ENCODE data around the gene ANXA11.
"Not testable (repeated sequence)": the region's sequence is repeated elsewhere in the genome, so short reads cannot be mapped to it uniquely, and the experiment has no call there.

Gene ANXA11

DNA sequence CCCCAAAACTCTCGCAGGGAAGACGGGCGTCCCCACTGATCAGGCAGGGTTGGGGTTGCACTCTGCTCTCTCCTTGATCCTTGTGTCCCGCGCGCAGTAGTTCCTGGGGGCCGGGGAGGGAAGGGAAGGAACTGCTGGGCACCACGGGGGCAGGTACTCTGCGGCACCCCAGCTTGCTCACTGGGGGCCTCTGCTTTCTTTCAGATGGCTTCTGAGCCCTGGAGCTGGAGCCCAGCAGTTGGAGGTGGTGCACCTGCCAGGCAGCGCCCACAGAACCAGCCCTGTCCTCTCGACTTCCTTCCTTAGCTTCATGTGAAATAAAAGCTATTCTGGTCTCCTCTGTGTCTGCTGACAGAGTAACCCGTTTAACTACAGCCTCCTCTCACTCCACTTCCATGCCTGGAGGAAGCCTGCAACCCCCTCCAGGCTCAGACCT is 60.6 kb downstream of the ANXA11 start:
- no peak for DNase-seq

- no peak for DNase-seq
Observed at GRCh38 chr10:80144067-80144695, 61.2 kb downstream of the ANXA11 start.

DNA sequence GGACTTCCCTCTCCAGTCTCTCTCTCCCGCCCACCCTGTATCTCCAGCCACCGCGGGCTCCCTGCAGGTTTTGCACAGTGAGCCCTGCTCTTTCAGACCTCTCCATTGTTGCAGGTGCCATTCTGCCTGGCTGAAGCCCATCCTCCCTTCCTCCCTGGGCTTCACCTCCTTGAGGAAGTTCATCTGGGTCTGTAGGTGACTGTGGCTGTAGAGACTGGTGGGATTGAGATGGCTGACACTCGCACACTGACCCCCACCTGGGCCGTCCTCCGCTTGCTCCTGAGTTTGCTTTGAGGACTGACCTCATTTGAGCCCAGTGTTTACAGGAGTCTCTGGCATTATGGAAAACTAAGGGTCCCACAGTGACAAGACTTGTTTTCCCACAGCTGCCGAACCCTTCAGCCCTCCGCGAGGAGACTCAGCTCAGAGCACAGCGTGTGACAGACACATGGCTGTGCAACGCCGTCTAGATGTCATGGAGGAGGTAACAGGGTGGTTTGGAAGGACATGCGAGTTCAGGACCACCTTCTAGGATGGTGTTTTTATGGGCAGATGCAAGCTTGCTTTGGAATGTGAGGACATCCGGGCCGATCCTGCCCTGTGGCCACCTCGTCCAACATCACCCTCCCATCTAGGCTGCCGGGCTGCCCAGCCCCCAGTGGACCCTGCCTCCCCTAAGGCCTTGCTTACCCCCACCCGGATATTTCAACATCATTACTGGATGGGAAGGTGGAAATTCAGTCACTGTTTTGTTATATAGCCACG is 63.5 kb downstream of the ANXA11 start:
- no peak for DNase-seq

DNA sequence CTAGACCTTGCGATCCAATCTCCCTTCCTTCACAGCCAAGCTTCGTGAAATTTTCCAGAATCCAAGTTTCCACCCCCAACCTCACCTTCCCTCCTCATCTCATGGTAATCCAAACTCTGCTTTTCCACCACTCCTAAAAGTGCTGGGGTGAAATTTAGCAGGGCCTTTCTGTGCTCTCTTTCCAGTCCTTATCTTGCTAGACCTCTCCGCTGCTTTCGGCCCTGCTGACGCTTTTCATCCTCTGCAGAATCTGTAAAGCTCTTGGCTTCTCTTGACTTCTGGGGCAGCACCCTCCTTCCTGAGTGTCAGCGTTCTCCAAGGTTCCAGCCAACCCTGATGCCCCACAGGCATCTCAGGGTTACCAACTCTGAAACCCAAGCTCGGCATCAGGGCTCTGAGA is 65.1 kb downstream of the ANXA11 start:
- DNase-seq: no peak

DNA sequence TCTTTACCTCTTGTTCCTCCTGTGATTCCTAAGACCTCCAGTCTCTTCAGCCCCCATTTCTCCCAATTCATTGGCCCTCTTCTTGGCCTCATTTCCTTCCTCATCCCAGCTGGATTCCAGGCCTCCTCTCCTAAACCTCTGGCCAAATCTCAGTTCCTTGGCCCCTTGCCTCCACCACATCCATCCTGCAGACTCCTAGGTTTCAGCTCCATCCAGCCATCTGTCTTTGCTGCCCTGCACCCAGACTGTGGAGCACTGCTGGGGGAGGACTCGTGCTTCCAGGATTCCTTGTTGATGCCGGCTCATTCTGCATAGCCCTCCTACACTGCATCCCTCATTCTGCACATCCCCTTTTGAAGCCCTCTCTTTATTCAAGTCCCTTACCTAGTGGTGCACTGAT is 66.1 kb downstream of the ANXA11 start:
- no peak for DNase-seq

DNA sequence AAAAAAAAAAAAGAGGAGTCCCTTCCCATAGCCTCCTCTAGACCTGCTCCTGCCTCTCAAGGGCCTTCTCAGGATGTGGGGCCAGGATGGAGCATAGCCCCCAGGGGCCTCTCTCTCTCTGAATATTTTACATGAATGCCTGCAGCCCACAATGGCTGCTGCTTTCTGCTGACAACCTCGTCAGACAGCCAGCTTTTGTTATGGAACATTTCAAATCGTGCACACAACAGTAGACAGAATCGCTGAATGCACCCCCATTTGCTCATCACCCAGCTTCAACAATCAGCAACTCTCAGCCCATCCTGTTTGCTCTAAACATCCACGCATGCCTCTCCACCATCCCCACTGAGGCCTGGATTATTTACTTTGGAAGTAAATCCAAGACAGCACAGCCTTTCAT is 67.4 kb downstream of the ANXA11 start:
- no peak for DNase-seq

- DNase-seq: no peak
Observed at GRCh38 chr10:80137031-80137862, 68.1 kb downstream of the ANXA11 start.

- DNase-seq: no peak
Observed at GRCh38 chr10:80136134-80136571, 69.2 kb downstream of the ANXA11 start.

- DNase-seq: not testable (repeated sequence)
Observed at GRCh38 chr10:80133687-80134086, 71.7 kb downstream of the ANXA11 start.

- no peak for DNase-seq
Observed at GRCh38 chr10:80133206-80133605, 72.1 kb downstream of the ANXA11 start.

- DNase-seq: no peak
Observed at GRCh38 chr10:80132299-80133139, 72.8 kb downstream of the ANXA11 start, which contains the start of gene PLAC9. Gene PLAC9, plus strand, starts transcription at chr10:80132730. Its CDS starts 33 bp downstream, at chr10:80132763.

- DNase-seq: no peak
Observed at GRCh38 chr10:80131499-80131901, 73.8 kb downstream of the ANXA11 start.

GRCh38 chr10:80126876-80127275 is 78.5 kb downstream of the ANXA11 start:
- no peak for DNase-seq

GRCh38 chr10:80122746-80123145 is 82.6 kb downstream of the ANXA11 start:
- DNase-seq: no peak

- DNase-seq: no peak
Observed at GRCh38 chr10:80122110-80122710, 83.1 kb downstream of the ANXA11 start.

GRCh38 chr10:80118669-80119068 is 86.7 kb downstream of the ANXA11 start:
- no peak for DNase-seq

DNA sequence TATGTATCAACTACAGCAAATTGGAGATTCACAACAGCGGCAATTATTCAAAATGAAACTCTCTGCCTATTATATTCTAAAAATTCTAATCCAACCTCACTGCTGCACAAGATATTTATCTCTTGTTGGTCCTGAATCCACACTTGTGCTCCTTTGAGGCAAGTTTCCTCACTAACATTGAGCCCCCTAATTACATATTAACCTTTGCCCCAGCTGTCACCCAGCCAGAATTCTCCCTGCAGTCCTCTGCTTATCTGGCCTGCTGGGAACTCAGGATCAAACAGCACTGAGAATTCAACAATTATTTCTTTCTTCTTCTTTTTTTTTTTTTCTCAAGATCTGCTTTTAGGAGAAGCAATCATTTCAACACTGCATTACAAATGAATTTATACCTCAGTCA is 94.4 kb downstream of the ANXA11 start:
- DNase-seq: no peak

DNA sequence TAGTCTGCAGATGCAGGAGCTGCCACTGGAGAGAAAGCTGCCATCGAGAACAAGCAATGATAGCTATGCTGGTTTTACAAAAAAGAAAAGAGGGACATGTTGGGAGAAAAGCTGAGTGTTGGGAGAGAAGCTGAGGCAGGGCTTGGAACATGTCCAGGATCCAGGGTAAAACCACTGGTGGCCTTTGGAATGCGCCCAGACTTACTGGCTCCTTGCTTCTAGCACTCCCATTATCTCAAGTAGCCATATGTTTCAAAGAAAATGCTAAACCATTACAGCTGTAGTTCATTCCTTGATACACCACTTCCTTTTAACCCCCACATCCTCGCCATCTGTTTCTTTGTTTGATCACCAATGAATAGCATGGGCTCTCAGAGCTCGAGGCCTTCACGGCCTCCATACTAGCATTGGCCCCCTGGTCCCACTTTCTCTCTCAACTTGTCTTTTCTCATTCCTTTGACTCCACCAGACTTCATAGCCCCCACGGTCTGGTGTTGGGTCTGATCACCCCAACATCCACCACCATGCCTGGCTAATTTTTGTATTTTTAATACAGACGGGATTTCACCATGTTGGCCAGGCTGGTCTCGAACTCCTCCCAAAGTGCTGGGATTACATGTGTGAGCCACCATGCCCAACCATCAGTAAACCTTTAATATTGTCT is 96.6 kb downstream of the ANXA11 start:
- DNase-seq: no peak

GRCh38 chr10:80104066-80104926 is 101.0 kb downstream of the ANXA11 start:
- DNase-seq: peak; percentile 23
